GM19193 (cell line): ENCODE measurements around the gene TBC1D16.

Experiments used
- POLR2A ChIP-seq: IDR thresholded peaks from 4 replicates; pipeline ENCODE4 v1.6.1; 2011; ENCODE audit not compliant: insufficient read depth, insufficient read length; ENCODE audit errors: extremely low read depth

The TBC1D16 gene

GRCh38 chr17:79939755-79940458, 95.8 kb downstream of the TBC1D16 start:
- TF ChIP-seq POLR2A, result no peak

GRCh38 chr17:79939094-79939435, 96.6 kb downstream of the TBC1D16 start:
- no peak for TF ChIP-seq POLR2A

- no peak for TF ChIP-seq POLR2A
Measured at GRCh38 chr17:79938336-79939093, 97.2 kb downstream of the TBC1D16 start.

GRCh38 chr17:79937391-79938335, 98.0 kb downstream of the TBC1D16 start:
- TF ChIP-seq POLR2A, result no peak

- TF ChIP-seq POLR2A, result no peak
Measured at GRCh38 chr17:79936641-79937381, 98.9 kb downstream of the TBC1D16 start.

GRCh38 chr17:79936050-79936449, 99.6 kb downstream of the TBC1D16 start:
- no peak for TF ChIP-seq POLR2A

GRCh38 chr17:79935197-79935885, 100.3 kb downstream of the TBC1D16 start:
- no peak for TF ChIP-seq POLR2A

- TF ChIP-seq POLR2A, result no peak
Measured at GRCh38 chr17:79934653-79934970, 101.1 kb downstream of the TBC1D16 start.

GRCh38 chr17:79933863-79934652, 101.6 kb downstream of the TBC1D16 start:
- TF ChIP-seq POLR2A, result no peak

GRCh38 chr17:79932451-79933306, 103.0 kb downstream of the TBC1D16 start:
- TF ChIP-seq POLR2A, result no peak

GRCh38 chr17:79931817-79932309, 103.8 kb downstream of the TBC1D16 start:
- no peak for TF ChIP-seq POLR2A
